ENCODE data around the gene TPBGL. TPM values are rescaled to one million over a fixed set of nuclear protein-coding genes. Genes with fewer than 3 reads are reported as not detected.
A peak's percentile ranks its signal among the peaks of the same experiment; 100 is the strongest.

The TPBGL gene
- total RNA-seq, 1 donor from 2014 or later, result 0.64 TPM

- ATAC-seq, result no peak
- H3K9me3 ChIP-seq, result no peaks in the 10 kb centered on the region
- H3K27me3 ChIP-seq, result no peaks in the 10 kb centered on the region
- DNase-seq, result no peak
- peaks cover 90% of the 10 kb centered on the region for H3K36me3 ChIP-seq
- TF ChIP-seq CTCF (IDR thresholded peaks at IDR 0.05), result no peak
- intact Hi-C loops (cut with DNase I), result no loop called here
- H3K27ac ChIP-seq, result no peak overlapping the region
- H3K4me1 ChIP-seq, result no peaks in the 10 kb centered on the region
- H3K4me3 ChIP-seq, result no peak overlapping the region
Observed at GRCh38 chr11:75269896-75270295, 29.3 kb downstream of the TPBGL start.

DNA sequence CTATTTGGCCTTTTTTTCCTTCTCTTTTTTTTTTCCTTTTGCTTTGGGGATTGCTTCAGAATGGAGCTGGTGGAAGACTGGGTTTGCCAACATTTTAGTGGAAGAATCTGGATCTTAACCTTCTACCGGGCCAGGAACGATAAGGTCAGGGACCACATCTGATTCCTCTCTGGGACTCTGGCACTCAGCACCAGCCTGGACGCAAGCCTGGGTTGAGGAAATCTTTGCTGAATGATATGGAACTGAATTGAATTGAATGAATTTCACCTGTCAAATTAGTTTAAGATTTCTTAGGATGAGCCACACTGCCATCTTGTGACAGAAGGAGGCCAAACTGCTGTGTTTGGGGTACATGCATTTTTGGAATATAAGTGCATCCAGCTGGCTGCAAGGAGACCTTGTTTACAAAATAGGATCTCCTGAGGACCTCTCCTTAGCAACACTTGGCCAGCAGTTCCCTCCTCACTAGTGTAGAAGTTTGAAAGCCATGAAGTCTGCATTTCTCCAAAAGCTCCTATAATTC is 30.4 kb downstream of the TPBGL start:
- Histone ChIP-seq H3K36me3 (peaks cover 92% of the 10 kb centered on the region), H3K27me3 (no peaks in the 10 kb centered on the region), H3K9me3 (no peaks in the 10 kb centered on the region), H3K27ac (no peak overlapping the region), H3K4me1 (peaks cover 4% of the 10 kb centered on the region), H3K4me3 (no peak overlapping the region)
- no peak for TF ChIP-seq CTCF (IDR thresholded peaks at IDR 0.05)
- intact Hi-C loops (cut with DNase I), result no loop called here
- no peak for ATAC-seq
- peak; percentile 18 for DNase-seq

DNA sequence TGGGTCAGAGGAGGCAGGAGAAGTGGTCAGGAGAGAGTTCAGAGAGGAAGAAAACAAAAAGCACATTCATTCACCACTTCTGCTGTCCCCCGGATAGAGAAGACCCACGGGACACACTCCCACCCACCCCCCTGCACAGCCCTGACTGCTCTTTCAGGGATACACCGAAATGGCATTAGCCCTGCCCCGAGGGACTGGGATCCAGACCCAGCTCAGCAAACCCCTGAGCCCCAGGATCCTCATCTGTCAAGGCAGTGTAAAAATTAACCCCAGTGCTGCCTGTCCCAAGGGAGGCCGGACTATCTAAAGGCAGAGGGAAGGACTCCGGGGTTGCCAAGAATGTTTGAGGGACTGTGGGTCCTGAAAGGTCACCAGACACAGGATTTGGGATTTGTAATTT is 31.2 kb downstream of the TPBGL start:
- DNase-seq, result peak; percentile 28
- TF ChIP-seq CTCF (IDR thresholded peaks at IDR 0.05), result no peak
- H3K36me3 ChIP-seq, result peaks cover 92% of the 10 kb centered on the region
- H3K27me3 ChIP-seq, result no peaks in the 10 kb centered on the region
- ATAC-seq, result no peak
- intact Hi-C loops (cut with DNase I), result no loop called here
- no peak overlapping the region for H3K27ac ChIP-seq
- peaks cover 12% of the 10 kb centered on the region for H3K4me1 ChIP-seq
- H3K9me3 ChIP-seq, result no peaks in the 10 kb centered on the region
- no peak overlapping the region for H3K4me3 ChIP-seq

DNA sequence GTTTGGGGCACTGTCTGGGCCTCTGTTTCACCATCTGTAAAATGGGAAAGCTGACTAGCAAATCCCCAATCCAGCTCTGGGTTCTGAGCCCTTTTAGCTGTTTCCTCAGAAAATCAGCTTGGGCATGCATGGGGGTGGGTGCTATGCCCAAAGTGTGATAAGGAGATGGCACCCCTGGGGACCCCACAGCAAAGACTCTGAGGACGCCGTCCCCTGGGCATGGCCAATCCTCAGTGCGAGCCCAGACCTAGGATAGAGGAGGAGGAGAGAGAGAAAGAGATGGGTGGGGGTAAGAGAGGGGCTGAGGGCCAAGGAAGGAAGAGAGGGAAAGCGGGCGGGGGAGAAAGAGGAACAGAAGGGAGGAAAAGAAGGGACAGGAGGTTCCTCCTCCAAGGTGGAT is 31.8 kb downstream of the TPBGL start:
- ATAC-seq, result no peak
- peaks cover 92% of the 10 kb centered on the region for H3K36me3 ChIP-seq
- no peaks in the 10 kb centered on the region for H3K27me3 ChIP-seq
- intact Hi-C loops (cut with DNase I), result no loop called here
- no peak for DNase-seq
- no peaks in the 10 kb centered on the region for H3K9me3 ChIP-seq
- H3K4me1 ChIP-seq, result peaks cover 12% of the 10 kb centered on the region
- H3K27ac ChIP-seq, result no peak overlapping the region
- TF ChIP-seq CTCF (IDR thresholded peaks at IDR 0.05), result no peak
- no peak overlapping the region for H3K4me3 ChIP-seq

- TF ChIP-seq CTCF (IDR thresholded peaks at IDR 0.05), result no peak
- H3K27ac ChIP-seq, result no peak overlapping the region
- ATAC-seq, result no peak
- H3K4me1 ChIP-seq, result peaks cover 12% of the 10 kb centered on the region
- peak; percentile 51 for DNase-seq
- intact Hi-C loops (cut with DNase I), result no loop called here
- no peak overlapping the region for H3K4me3 ChIP-seq
- H3K9me3 ChIP-seq, result no peaks in the 10 kb centered on the region
- H3K36me3 ChIP-seq, result peaks cover 92% of the 10 kb centered on the region
- H3K27me3 ChIP-seq, result no peaks in the 10 kb centered on the region
Observed at GRCh38 chr11:75272821-75273301, 32.3 kb downstream of the TPBGL start.
